Measurements from ENCODE around the gene UTS2R.

The UTS2R gene

DNA sequence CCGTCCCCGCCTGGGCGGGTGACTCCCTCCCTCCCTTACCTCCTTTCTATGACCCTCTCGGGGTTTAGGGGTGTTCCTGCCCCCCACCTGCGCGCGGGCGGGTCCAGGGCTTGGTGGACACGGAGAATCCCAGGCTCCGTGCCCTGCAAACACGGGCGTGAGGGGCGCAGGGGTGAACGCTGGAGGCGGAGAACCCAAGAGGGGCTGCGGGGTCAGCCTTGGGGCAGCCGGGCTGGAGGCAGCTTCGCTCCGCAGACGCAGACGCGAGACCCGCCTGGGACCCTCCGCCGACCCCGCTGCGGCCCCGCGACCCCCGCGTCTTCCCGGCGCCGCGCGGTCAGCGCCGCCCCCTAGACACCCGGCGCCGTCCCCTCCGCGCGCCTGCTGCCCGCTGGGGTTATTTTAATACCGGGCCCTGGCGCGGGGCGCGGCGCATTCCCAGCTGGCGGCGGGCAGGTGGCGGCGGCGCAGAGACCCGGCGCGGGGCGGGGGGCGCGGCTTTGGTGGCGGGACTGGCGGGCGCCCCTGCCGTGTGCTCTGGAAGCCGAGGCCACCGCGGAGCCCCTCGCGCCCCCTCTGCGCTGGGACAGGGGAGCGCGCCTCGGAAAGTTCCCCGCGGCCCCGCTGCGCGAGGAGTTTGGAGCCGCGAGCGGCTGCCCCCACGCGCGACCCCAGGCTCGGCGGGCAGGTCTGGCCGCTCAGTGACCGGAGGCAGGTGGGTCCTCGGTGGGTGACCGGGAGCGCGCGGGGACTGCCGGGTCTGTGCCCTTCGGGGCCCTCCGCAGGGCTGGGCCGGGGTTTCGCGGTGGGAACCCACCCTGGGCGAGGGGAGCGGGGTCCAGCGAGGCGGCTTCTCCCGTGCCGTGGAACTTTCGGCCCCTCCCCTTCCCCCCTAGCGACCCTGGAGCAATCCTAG, at the start of gene UTS2R:
Gene UTS2R, plus strand, starts transcription at position 433 of the 916 bp plus-strand sequence. CDS start 2,560 bp downstream, outside the sequence.
- no peak for DNase-seq (ENCODE audit: low spot score)

GRCh38 chr17:82321947-82322466, 49.6 kb upstream of the UTS2R start:
- DNase-seq (ENCODE audit: low spot score) = no peak

GRCh38 chr17:82322526-82323453, 48.8 kb upstream of the UTS2R start:
- DNase-seq (ENCODE audit: low spot score) = no peak

DNA sequence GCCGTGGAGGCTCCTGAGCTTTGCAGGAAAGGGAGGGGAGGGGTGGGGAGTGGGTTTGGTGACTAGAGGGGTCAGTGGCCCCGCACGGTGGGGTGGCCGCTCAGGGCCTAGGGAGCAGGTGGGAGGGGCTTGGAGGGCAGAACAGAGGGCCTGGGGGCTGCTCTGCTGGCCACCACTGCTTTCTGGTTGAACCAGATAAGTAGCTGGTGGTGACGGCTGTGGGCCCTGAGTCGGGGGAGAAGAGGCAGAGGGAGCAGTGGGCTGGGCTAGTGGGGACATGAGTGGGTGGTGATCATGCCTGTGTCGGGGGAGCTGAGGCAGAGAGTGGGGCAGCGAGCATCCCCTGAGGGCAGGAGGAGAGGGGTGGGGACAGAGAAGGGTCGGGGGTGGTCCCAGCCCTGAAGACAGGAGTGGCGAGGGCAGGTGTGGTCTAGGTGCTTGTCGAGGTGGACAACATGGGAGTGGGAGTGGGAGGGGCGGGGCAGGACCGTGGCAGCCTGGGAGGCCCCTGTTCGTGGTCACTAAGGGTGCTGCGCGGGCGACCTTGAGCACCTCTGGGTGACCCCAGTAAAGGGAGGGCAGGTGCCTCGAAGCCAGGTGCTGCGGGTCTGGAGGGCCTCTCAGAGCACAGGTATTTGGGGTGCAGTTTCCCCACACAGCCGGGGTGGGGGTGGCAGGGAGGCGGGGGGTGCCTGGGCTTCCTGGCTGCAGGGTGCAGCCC, 47.9 kb upstream of the UTS2R start:
- DNase-seq (ENCODE audit: low spot score) = no peak

DNA sequence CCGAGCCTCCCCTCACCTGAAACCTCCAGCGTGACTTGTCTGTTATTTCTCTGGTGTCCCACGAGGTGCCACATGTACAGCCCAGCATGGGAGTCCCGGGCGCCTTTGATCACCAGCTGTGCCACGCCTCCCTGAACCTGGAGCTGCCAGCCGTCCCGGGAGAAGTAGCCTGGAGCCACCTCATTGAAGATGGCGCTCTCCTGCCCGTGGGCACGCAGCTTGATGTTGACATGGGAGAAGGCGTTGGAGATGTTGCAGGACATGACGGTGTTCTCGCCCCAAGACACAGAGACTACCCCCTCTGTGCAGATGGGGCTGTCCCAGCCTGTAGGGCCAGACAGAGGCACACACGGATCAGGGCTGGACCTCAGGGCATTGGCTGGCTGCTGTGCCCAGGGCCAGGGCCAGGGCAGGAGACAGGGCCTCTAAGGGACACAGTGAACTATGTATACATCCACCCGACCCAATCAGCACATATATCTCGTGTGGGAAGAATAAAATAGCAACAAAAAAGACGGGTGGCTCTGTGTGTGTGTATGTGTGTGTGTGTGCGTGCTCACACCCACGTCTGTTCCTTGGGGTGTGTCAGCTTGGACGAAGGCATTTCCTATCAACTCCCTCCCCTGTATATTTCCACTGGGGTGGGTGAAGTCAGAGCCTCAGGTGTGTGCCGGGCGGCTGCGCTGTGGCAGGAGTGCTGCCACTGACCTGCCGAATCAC, 46.8 kb upstream of the UTS2R start:
- no peak for DNase-seq (ENCODE audit: low spot score)

- DNase-seq (ENCODE audit: low spot score) = no peak
Observed at GRCh38 chr17:82325286-82326180, 46.0 kb upstream of the UTS2R start.

- DNase-seq (ENCODE audit: low spot score) = no peak
Observed at GRCh38 chr17:82327289-82327688, 44.3 kb upstream of the UTS2R start.

DNA sequence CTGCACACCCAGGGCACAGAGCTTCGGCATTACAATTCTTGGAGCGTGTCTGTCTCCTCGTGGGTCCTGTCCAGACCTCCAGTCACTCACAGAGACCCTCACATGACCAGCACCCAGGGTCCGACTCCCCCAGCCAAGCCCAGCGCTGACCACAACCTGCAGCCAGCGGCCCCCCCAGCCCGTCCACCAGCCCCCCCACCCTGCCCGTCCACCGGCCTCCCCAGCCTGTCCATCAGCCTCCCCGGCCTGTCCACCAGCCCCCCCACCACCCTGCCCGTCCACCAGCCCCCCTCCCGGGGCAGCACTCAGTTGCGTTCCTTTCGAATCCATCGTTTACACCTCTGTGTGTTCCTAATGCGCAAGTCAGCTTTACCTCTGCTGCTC, 43.8 kb upstream of the UTS2R start:
- DNase-seq (ENCODE audit: low spot score) = no peak

DNA sequence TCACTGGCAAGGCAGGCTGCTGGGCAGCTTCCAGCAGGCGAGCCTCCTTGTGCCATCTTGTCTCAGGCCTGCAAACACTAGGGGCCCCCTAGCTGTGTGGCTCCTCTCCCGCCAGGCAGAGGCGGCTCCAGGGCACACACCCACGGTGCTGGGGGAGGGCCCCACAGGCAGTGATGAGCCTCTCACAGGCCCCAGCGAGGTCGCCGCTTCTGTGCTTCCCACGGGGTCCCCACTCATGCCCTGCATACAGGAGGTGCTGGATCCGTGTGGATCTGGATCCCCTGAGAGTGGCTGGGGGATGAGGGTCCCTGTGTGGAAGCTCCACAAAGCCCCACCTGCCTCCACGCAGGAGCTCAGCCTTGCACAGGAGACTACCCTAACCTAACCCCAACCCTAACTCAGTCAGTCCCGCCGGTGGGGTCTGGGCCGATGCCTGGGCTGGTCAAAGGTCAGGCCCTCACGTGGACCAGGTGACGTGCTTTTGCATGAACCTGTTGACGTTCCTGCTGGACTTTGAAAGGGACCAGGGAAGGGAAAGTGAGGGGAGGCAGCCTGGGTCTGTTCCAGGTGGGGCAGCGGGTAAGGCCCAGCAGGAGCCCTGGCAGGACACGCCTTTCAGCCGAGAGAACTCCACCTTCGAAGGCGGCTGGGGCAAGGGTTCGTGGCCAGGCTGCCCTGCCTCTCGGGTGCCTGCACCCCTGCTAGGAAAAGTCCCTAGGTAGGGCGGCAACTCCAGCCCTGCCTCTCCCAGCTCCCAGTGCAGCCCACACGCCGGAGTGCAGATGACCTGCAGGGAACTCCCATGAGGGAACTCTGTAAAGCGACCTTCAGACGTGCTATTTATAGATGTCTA, 43.2 kb upstream of the UTS2R start:
- DNase-seq (ENCODE audit: low spot score) = no peak

DNA sequence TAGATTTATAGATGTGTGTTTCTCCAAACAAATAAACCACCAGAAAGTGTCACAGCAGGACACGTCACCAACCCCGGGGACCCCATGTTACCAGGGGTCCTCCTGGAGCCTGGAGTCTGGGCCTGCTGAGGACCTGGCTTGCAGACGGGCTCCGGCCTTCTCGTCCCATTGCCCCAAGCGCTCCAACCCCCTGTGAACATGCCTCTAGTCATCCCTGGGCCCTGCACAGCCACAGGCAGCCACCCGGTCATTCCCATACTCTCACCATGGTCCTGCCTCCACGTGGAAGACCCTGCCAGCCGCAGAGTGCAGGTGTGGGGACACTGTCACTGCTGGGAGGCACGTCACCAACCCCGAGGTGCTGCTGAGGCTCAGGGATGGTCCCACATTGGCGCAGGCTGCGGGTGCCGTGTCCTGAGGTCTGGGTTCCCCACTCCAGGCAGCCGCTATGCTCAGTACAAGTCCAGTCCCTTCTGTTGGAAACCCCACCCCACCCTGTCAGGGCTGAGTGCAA, 42.5 kb upstream of the UTS2R start:
- DNase-seq (ENCODE audit: low spot score) = no peak

DNA sequence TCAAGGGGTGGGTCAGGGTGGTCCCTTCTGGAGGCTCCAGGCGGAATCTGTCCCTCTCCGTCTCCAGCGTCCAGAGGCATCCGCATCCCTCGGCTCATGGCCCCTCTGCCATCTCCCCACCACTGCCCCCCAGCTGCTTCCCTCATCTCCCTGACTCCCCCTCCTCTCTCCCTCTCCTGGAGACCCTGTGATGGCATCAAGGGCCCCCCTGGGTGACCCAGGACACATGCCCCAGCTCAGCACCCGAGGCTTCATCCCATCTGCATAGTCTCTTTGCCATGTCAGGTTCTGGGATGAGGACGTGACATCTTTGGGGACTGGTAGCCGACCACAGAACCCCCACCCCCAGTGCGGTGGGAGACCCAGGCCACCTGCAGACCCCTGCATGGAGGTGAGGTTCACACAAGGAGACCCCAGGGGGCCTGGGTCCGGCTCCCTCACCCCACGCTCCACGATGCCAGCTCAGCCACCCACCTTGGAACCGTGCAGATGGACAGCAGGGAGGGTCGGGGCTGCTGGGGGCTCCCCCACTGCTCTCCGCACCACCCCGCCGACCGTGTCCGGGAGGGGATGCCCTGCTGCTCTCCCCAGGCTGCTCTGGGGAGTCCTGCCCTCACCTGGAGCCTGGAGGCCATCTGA, 41.8 kb upstream of the UTS2R start:
- DNase-seq (ENCODE audit: low spot score) = no peak

- peak; percentile 38 for DNase-seq (ENCODE audit: low spot score)
Observed at GRCh38 chr17:82330322-82331239, 41.0 kb upstream of the UTS2R start.

- DNase-seq (ENCODE audit: low spot score) = no peak
Observed at GRCh38 chr17:82331345-82331939, 40.1 kb upstream of the UTS2R start.

GRCh38 chr17:82332669-82333278, 38.8 kb upstream of the UTS2R start:
- peak; percentile 52 for DNase-seq (ENCODE audit: low spot score)

- DNase-seq (ENCODE audit: low spot score) = no peak
Observed at GRCh38 chr17:82333279-82334171, 38.0 kb upstream of the UTS2R start, which contains the start of gene SECTM1. Gene SECTM1 (minus strand): TSS chr17:82333766. CDS start chr17:82327240, 6,526 bp downstream.

Data from Ammon's horn (tissue), 1 donor.